Measurements from ENCODE around the gene HIRIP3.

The HIRIP3 gene

DNA sequence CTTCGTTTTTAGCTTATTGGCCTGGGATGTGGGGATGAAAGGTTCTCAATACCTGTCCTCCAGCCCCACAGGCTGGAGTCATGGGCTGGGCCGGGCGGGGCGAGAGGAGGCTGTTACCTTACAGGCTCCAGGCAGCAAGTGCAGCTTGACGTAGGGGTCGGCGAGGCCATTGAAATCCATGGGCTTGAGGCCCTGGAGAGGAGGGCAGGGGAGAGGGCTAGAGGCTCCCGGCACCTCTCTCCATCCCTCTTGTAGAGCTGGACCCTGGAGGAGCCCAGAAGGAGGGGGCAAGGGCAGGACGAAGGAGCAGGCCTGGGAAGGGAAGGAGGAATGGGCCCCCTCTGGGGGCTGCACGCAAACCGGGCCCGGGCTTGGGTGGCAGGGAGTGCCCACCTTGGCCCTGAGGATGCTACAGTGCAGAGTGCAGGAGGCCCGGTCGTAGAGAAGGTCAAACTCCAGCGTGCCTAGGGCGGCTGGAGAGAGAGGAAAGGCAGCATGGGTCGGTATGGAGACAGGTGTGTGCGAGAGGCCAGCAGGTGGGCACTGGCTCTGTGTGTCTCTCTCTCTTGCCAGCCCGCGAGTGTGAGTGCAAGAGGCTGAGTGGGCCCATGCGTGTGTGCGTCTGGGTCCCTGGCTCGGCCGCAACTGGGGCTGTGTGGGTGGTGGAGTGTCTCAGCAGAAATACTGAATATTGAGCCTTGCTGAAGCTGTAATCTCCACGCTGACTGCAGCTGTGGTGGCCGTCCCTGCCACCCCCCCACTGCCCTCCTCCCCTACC is 13.9 kb upstream of the HIRIP3 start:
- TF ChIP-seq GATA1 (IDR thresholded peaks at IDR 0.05; ENCODE audit: low read depth, low read length) (no peak), POLR2A (IDR thresholded peaks at IDR 0.05; ENCODE audit: low read length) (no peak)
- no peak for DNase-seq

GRCh38 chr16:30007378-30007895 is 12.0 kb upstream of the HIRIP3 start:
- DNase-seq = no peak
- no peak for TF ChIP-seq GATA1 (IDR thresholded peaks at IDR 0.05; ENCODE audit: low read depth, low read length)
- TF ChIP-seq POLR2A (IDR thresholded peaks at IDR 0.05; ENCODE audit: low read length) = no peak

DNA sequence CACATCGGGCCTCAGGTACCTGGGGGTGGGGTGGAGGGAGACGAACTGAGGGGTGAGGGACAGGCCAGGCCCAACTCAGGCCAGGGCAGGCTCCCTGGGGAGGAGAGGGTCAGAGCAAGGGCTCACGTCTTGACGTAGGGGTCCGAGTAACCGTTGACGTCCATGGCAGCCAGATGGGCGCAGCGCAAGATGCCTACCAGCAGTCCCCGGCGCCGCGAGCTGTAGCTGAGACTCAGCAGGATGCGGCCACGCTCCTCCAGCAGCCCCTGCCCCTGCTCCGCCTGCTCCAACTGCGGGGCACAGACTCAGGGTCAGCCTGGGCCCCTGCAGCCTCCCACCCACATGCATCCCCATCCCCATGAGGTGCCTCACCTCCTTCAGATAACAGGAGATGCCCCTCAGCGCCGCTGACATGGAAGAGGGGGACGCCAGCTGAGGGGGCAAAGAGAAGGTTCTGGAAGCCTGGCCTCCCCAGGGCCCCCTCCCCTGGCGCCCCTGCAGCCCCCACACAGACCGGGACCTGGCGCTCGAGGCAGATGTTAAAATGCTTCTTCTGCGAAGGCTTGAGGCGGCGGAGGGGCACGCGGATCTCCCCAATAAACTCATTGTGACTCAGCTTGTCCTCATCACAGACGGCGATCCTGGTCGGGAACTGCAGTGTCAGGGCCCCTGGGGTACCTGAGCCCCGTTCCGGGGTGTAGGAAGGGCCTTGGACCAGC is 11.4 kb upstream of the HIRIP3 start:
- no peak for DNase-seq
- no peak for TF ChIP-seq GATA1 (IDR thresholded peaks at IDR 0.05; ENCODE audit: low read depth, low read length)
- TF ChIP-seq POLR2A (IDR thresholded peaks at IDR 0.05; ENCODE audit: low read length) = no peak

DNA sequence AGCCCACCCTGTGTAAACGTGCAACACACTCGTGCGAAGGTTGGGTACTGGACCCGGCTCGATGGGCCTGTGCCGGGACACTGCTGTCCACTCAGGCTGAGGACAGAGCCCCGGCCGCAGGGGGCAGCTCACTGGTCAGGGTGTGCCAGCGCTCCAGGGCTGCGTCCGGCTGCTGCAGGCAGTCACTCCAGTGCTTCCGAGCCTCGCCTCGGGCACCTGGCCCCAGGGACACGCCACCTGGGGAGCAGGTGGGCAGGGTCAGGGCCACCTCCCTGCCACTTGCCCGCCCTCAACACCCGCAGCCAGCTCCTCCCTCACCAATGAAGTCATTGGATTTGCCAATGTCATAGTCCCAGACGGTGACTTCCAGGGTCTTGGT is 10.7 kb upstream of the HIRIP3 start:
- no peak for DNase-seq
- TF ChIP-seq GATA1 (IDR thresholded peaks at IDR 0.05; ENCODE audit: low read depth, low read length) (no peak), POLR2A (IDR thresholded peaks at IDR 0.05; ENCODE audit: low read length) (no peak)

- no peak for TF ChIP-seq GATA1 (IDR thresholded peaks at IDR 0.05; ENCODE audit: low read depth, low read length)
- no peak for TF ChIP-seq POLR2A (IDR thresholded peaks at IDR 0.05; ENCODE audit: low read length)
- DNase-seq = peak in 1 of 2 experiments; percentile 67
These were observed 10.1 kb upstream of the HIRIP3 start for GRCh38 chr16:30005341-30006094.

GRCh38 chr16:30004811-30005242 is 9.4 kb upstream of the HIRIP3 start:
- DNase-seq = no peak
- no peak for TF ChIP-seq POLR2A (IDR thresholded peaks at IDR 0.05; ENCODE audit: low read length)
- no peak for TF ChIP-seq GATA1 (IDR thresholded peaks at IDR 0.05; ENCODE audit: low read depth, low read length)

DNA sequence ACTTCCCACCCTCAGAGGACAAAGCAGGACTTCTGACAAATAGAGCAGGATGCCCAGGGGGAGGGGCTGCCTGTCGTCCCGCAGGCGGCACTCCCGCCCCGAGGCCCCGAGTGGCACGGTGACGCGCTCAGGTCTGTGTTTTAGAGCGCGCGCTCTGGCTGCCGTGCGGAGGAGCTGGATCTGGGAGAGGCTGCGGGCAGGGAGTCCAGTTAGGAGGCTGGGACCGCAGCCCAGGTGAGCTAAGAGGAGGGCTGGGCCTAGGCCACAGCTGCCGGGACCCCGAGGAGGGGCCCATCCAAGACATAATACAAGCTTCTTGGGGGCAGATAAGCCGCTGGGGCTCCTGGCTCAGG is 9.0 kb upstream of the HIRIP3 start:
- TF ChIP-seq GATA1 (IDR thresholded peaks at IDR 0.05; ENCODE audit: low read depth, low read length) (no peak), POLR2A (IDR thresholded peaks at IDR 0.05; ENCODE audit: low read length) (no peak)
- DNase-seq = no peak

DNA sequence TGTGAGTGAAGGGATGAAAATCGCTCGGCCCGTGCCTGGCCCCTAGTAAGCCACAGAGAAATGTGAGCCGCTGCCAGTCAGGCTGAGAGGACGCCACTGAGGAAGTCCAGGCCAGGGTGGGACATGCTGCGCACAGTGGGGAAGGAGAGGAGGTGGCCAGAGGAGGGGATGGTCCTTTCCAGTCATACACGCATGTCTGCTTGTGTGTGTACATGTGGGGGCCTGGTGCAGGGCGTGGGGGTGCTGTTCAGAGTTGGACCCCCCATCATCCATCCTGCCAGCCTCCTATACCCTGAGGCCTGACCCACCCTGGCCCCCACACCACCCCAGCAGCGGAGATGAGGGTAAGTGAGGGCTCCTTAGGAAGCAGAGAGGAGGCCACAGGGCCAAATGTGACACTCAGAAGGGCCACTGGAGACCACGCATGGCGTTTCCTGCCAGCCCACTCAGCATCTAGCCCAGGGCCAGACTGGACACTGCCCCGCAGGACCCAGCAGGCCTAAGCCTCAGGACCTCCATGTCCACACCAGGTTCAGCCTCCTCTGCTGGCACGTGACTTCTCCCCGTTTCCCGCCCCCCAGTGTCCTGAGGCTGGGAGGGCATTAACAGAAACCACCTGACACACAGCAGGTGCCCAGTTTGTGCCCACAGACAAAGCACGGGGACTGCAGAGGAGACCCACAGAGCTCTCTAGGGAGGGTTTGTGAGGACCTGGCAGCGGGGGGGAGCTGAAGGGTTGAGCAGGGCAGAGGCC is 8.4 kb upstream of the HIRIP3 start:
- TF ChIP-seq GATA1 (IDR thresholded peaks at IDR 0.05; ENCODE audit: low read depth, low read length) (no peak), POLR2A (IDR thresholded peaks at IDR 0.05; ENCODE audit: low read length) (no peak)
- DNase-seq = no peak

GRCh38 chr16:30002614-30003346 is 7.4 kb upstream of the HIRIP3 start:
- DNase-seq = no peak
- TF ChIP-seq GATA1 (IDR thresholded peaks at IDR 0.05; ENCODE audit: low read depth, low read length) (no peak), POLR2A (IDR thresholded peaks at IDR 0.05; ENCODE audit: low read length) (no peak)

DNA sequence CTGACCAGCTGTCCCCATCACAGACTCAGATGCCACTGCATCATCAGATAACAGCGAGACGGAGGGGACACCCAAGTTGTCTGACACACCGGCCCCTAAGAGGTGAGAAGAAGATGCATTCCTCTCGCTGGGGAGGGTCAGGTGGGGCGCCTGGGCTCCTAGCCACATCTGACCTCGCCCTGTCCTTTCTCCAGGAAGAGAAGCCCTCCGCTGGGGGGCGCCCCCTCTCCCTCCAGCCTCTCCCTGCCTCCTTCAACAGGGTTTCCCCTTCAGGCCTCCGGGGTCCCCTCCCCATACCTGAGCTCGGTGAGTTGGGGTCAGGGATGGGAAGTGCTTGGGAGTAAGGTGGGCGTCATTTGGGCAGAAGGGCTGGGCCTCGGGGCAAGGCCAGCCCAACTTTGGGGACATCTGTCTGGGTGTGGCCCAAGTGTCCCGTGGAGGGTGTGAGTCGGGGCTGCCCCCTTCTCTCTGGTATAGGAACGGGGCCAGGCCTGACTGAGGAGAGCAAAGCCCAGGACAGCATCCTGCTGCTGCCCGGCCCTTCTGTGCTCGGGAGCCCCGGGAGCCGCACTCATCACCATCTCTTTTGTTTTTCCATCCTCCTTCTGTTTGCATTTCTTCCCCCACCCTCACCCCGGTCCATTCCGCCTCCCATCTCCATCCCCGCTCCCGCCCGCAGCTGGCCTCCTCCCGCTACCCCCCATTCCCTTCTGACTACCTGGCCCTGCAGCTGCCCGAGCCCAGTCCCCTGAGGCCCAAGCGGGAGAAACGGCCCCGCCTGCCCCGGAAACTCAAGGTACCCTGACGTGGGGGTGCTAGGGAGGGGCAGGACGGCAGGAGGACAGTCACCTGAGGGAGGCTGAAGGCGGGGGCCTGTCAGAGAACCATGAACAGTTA is 5.6 kb upstream of the HIRIP3 start:
- no peak for DNase-seq
- TF ChIP-seq POLR2A (IDR thresholded peaks at IDR 0.05; ENCODE audit: low read length) = no peak
- no peak for TF ChIP-seq GATA1 (IDR thresholded peaks at IDR 0.05; ENCODE audit: low read depth, low read length)

- TF ChIP-seq POLR2A (IDR thresholded peaks at IDR 0.05; ENCODE audit: low read length) (no peak), GATA1 (IDR thresholded peaks at IDR 0.05; ENCODE audit: low read depth, low read length) (no peak)
- no peak for DNase-seq
These were observed 4.2 kb upstream of the HIRIP3 start for GRCh38 chr16:29999605-30000004.

- no peak for TF ChIP-seq POLR2A (IDR thresholded peaks at IDR 0.05; ENCODE audit: low read length)
- TF ChIP-seq GATA1 (IDR thresholded peaks at IDR 0.05; ENCODE audit: low read depth, low read length) = no peak
- no peak for DNase-seq
These were observed 1.4 kb upstream of the HIRIP3 start for GRCh38 chr16:29996766-29997250.

Data from erythroblast (primary cell).